CD4-positive, alpha-beta T cell (primary cell): ENCODE measurements around the gene HYCC2. TPM values are rescaled to one million over a fixed set of nuclear protein-coding genes. Genes with fewer than 3 reads are reported as not detected.
"Not testable (repeated sequence)": the region's sequence is repeated elsewhere in the genome, so short reads cannot be mapped to it uniquely, and the experiment has no call there.

ENCODE experiments used
- ATAC-seq: fragments of 200-7000 bp; cut with Tn5 transposase; one replicate; pipeline ENCODE4 v1.10.0; 2022; ENCODE audit warnings: mild to moderate bottlenecking; ENCODE audit not compliant: poor library complexity
- CTCF ChIA-PET: fragments of 350-600 bp; sonication (Branson Sonifier 250); formaldehyde crosslinking; loops from one replicate; lab custom pipeline; 2021; ENCODE audit warnings: antibody characterized with exemption, inconsistent platforms; lab: Charles Lee
- POLR2A ChIA-PET: fragments of 350-600 bp; sonication (Branson Sonifier 250); formaldehyde crosslinking; loops from one replicate; lab custom pipeline; 2021; ENCODE audit warnings: antibody characterized with exemption, inconsistent platforms; lab: Charles Lee
- DNase-seq, 14 experiments: peaks; one replicate each; pipeline ENCODE4 v3.0.0-alpha.2; 2013 to 2020; ENCODE audit warnings: mixed read lengths in 2 of 14
- H3K27ac ChIP-seq, 2 donors: one replicate each; pipeline versions ENCODE4 v1.5.1 to v1.7.0; 2013; ENCODE audit warnings: low read length in 2 of 2, low read depth in 1 of 2, mild to moderate bottlenecking in 1 of 2
- H3K27me3 ChIP-seq, 2 experiments: 1 replicate in 1 of 2; 2 replicates in 1 of 2; pipeline versions ENCODE4 v1.6.1 to v1.7.0; 2013; ENCODE audit warnings: low read length in 2 of 2, control low read depth in 1 of 2, mild to moderate bottlenecking in 1 of 2, moderate library complexity in 1 of 2; ENCODE audit not compliant: insufficient read depth in 2 of 2, control insufficient read depth in 1 of 2
- H3K36me3 ChIP-seq: one replicate; pipeline ENCODE4 v1.6.1; 2013; ENCODE audit warnings: low read length, control low read depth; ENCODE audit not compliant: insufficient read depth
- H3K4me1 ChIP-seq: one replicate; pipeline ENCODE4 v1.6.1; 2013; ENCODE audit warnings: low read length, control low read depth; ENCODE audit not compliant: insufficient read depth
- H3K4me3 ChIP-seq: one replicate; pipeline ENCODE4 v1.5.1; 2013; ENCODE audit warnings: mild to moderate bottlenecking, low read length, moderate library complexity
- H3K9me3 ChIP-seq, 2 experiments: 1 replicate in 1 of 2; 2 replicates in 1 of 2; pipeline versions ENCODE4 v1.6.1 to v1.7.0; 2013; ENCODE audit warnings: low read length in 2 of 2, mild to moderate bottlenecking in 2 of 2, control low read depth in 1 of 2, moderate library complexity in 1 of 2; ENCODE audit not compliant: control insufficient read depth in 1 of 2, insufficient read depth in 1 of 2
- H3K27ac Mint-ChIP-seq: one replicate; pipeline ENCODE4 v1.8.0; 2020; ENCODE audit warnings: mixed read lengths
- H3K27me3 Mint-ChIP-seq: one replicate; pipeline ENCODE4 v1.8.0; 2021; ENCODE audit warnings: mixed read lengths
- H3K36me3 Mint-ChIP-seq: one replicate; pipeline ENCODE4 v1.8.0; 2021; ENCODE audit warnings: low read depth, mixed read lengths
- H3K4me1 Mint-ChIP-seq: one replicate; pipeline ENCODE4 v1.8.0; 2021; ENCODE audit warnings: low read depth, mixed read lengths
- H3K4me3 Mint-ChIP-seq: one replicate; pipeline ENCODE4 v1.8.0; 2020; ENCODE audit warnings: mild to moderate bottlenecking, mixed read lengths
- H3K9me3 Mint-ChIP-seq: one replicate; pipeline ENCODE4 v1.8.0; 2020; ENCODE audit warnings: mixed read lengths
- CTCF ChIP-seq: fragments of 200-600 bp; IDR thresholded peaks from one replicate; pipeline ENCODE4 v1.8.0; 2022; ENCODE audit warnings: antibody characterized with exemption, mild to moderate bottlenecking
- intact Hi-C, 2 experiments: fragments of 100-400 bp; cut with DNase I in 1 of 2; cut with micrococcal nuclease in 1 of 2; formaldehyde crosslinking; loops; one replicate each; pipeline versions ENCODE4 v1.15.1 to v1.9.0; 2023 to 2025; cut with DNase I, micrococcal nuclease
- total RNA-seq, 174 experiments: library from RNA in 2 of 174; stranded (reverse) in 2 of 174; gene quantifications; one replicate each; pipeline ENCODE4 v1.2.3 and lab custom pipeline; 2021 to 2026

HYCC2 gene
- total RNA-seq, 2 experiments from 2014 or later, result 29.2 to 30.7 TPM

- ATAC-seq, result no peak
- H3K27me3 Mint-ChIP-seq, result no peaks in the 10 kb centered on the region
- intact Hi-C loops, result no loop called here
These were observed 30.4 kb downstream of the HYCC2 start for GRCh38 chr2:201040867-201041628.

DNA sequence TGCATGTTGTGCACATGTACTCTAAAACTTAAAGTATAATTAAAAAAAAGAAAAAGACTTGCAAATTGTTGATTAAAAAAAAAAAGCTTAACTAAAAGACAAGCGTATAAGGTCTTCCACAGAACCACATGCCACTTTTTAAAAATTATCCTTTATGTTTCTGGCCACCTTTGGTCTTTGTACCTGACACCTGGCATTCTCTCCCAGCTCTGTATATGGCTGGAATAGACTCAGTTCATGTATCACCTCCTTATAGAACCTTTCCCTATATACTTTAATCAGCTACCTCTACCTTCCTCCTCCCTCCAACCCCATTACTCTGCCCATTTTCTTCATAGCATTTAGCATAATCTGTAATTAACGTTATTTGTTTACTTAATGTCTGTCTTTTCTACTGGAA is 32.6 kb downstream of the HYCC2 start:
- Histone ChIP-seq H3K27ac (no peak overlapping the region), H3K36me3 (peaks cover 14% of the 10 kb centered on the region), H3K9me3 (no peaks in the 10 kb centered on the region), H3K4me1 (no peaks in the 10 kb centered on the region), H3K27me3 (no peaks in the 10 kb centered on the region), H3K4me3 (no peak overlapping the region)
- ChIA-PET CTCF (no interaction called here), POLR2A (no interaction called here)
- no peak for ATAC-seq
- no peaks in the 10 kb centered on the region for H3K9me3 Mint-ChIP-seq
- H3K36me3 Mint-ChIP-seq, result peaks cover 55% of the 10 kb centered on the region
- DNase-seq, result no peak
- intact Hi-C loops, result no loop called here
- H3K4me3 Mint-ChIP-seq, result no peak overlapping the region
- TF ChIP-seq CTCF, result no peak
- H3K4me1 Mint-ChIP-seq, result peaks cover 5% of the 10 kb centered on the region
- no peaks in the 10 kb centered on the region for H3K27me3 Mint-ChIP-seq
- H3K27ac Mint-ChIP-seq, result no peak overlapping the region

More at GRCh38 chr2:201040867-201041628, 30.4 kb downstream of the HYCC2 start:
- Histone ChIP-seq H3K27ac (no peak overlapping the region), H3K4me1 (no peaks in the 10 kb centered on the region), H3K27me3 (no peaks in the 10 kb centered on the region), H3K36me3 (peaks cover 25% of the 10 kb centered on the region), H3K9me3 (no peaks in the 10 kb centered on the region), H3K4me3 (no peak overlapping the region)
- TF ChIP-seq CTCF, result no peak
- H3K4me1 Mint-ChIP-seq, result peaks cover 10% of the 10 kb centered on the region
- no peak overlapping the region for H3K4me3 Mint-ChIP-seq
- ChIA-PET POLR2A (interaction anchor here (0.9 kb wide), 1 partner anchor 78 kb away, joined by 3 read pairs; the partner anchor contains the start of gene ORC2), CTCF (no interaction called here)
- DNase-seq, result no peak
- no peak overlapping the region for H3K27ac Mint-ChIP-seq
- peaks cover 56% of the 10 kb centered on the region for H3K36me3 Mint-ChIP-seq
- no peaks in the 10 kb centered on the region for H3K9me3 Mint-ChIP-seq

DNA sequence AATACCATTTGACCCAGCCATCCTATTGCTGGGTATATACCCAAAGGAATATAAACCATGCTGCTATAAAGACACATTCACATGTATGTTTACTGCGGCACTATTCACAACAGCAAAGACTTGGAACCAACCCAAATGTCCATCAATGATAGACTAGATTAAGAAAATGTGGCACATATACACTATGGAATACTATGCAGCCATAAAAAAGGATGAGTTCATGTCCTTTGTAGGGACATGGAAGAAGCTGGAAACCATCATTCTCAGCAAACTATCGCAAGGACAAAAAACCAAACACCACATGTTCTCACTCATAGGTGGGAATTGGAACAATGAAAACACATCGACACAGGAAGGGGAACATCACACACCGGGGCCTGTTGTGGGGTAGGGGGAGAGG is 33.1 kb downstream of the HYCC2 start:
- H3K4me3 ChIP-seq, H3K9me3 Mint-ChIP-seq, H3K27ac Mint-ChIP-seq, H3K4me3 Mint-ChIP-seq, H3K4me1 ChIP-seq, intact Hi-C loops, ATAC-seq, H3K27me3 Mint-ChIP-seq, H3K9me3 ChIP-seq, H3K4me1 Mint-ChIP-seq, POLR2A ChIA-PET, H3K27ac ChIP-seq, H3K27me3 ChIP-seq, DNase-seq, CTCF ChIA-PET: not testable (repeated sequence)
- peaks cover 13% of the 10 kb centered on the region for H3K36me3 ChIP-seq
- peaks cover 50% of the 10 kb centered on the region for H3K36me3 Mint-ChIP-seq

- H3K27ac Mint-ChIP-seq, H3K27me3 Mint-ChIP-seq, H3K4me3 ChIP-seq, H3K4me1 Mint-ChIP-seq, CTCF ChIA-PET, POLR2A ChIA-PET, H3K9me3 Mint-ChIP-seq, H3K36me3 ChIP-seq, H3K4me3 Mint-ChIP-seq, H3K9me3 ChIP-seq, H3K27me3 ChIP-seq, DNase-seq, ATAC-seq, H3K27ac ChIP-seq, intact Hi-C loops, H3K4me1 ChIP-seq: not testable (repeated sequence)
- peaks cover 48% of the 10 kb centered on the region for H3K36me3 Mint-ChIP-seq
These were observed 37.1 kb downstream of the HYCC2 start for GRCh38 chr2:201034355-201034754.
